Stimulated activated CD4-positive, alpha-beta T cell treated with anti-CD3 and anti-CD28 coated beads, TNF-alpha, amount 100 ng/mL, for 24 hours (primary cell): ENCODE data around the gene MYLK2.

Source experiments
- DNase-seq, 3 experiments: peaks; one replicate each; pipeline ENCODE4 v3.0.0-alpha.2; 2020; ENCODE audit warnings: low read depth in 3 of 3

MYLK2 gene

GRCh38 chr20:31853481-31853880, 34.3 kb downstream of the MYLK2 start:
- DNase-seq = no peak

GRCh38 chr20:31856516-31856915, 37.4 kb downstream of the MYLK2 start:
- no peak for DNase-seq

- no peak for DNase-seq
Measured at GRCh38 chr20:31857861-31858759, 39.0 kb downstream of the MYLK2 start.

- DNase-seq = no peak
Measured at GRCh38 chr20:31858760-31859083, 39.6 kb downstream of the MYLK2 start.

- no peak for DNase-seq
Measured at GRCh38 chr20:31859266-31859997, 40.3 kb downstream of the MYLK2 start.

GRCh38 chr20:31859998-31860380, 40.8 kb downstream of the MYLK2 start:
- DNase-seq = no peak

- DNase-seq = no peak
Measured at GRCh38 chr20:31860390-31861134, 41.4 kb downstream of the MYLK2 start.

- no peak for DNase-seq
Measured at GRCh38 chr20:31861135-31861384, 41.9 kb downstream of the MYLK2 start.

GRCh38 chr20:31861385-31862156, 42.4 kb downstream of the MYLK2 start:
- peak; percentile 27 to 68 (median 28) for DNase-seq

- DNase-seq = no peak
Measured at GRCh38 chr20:31862157-31862470, 43.0 kb downstream of the MYLK2 start.

GRCh38 chr20:31862506-31862905, 43.4 kb downstream of the MYLK2 start:
- no peak for DNase-seq

- no peak for DNase-seq
Measured at GRCh38 chr20:31863296-31864085, 44.3 kb downstream of the MYLK2 start.

GRCh38 chr20:31864521-31865400, 45.6 kb downstream of the MYLK2 start:
- no peak for DNase-seq

- DNase-seq = no peak
Measured at GRCh38 chr20:31866221-31866620, 47.1 kb downstream of the MYLK2 start.

- no peak for DNase-seq
Measured at GRCh38 chr20:31868853-31869672, 49.9 kb downstream of the MYLK2 start.

GRCh38 chr20:31869673-31869941, 50.5 kb downstream of the MYLK2 start:
- DNase-seq = no peak

- DNase-seq = no peak
Measured at GRCh38 chr20:31869942-31870725, 51.0 kb downstream of the MYLK2 start, which contains the start of the genes DUSP15 and TTLL9. Gene DUSP15, minus strand, starts transcription at chr20:31870527. Its CDS starts 190 bp downstream, at chr20:31870337. Gene TTLL9, plus strand, starts transcription at chr20:31870634. Its CDS starts 493 bp downstream, at chr20:31871127.

GRCh38 chr20:31870726-31871617, 51.8 kb downstream of the MYLK2 start:
- no peak for DNase-seq
